GM11168 (cell line): ENCODE results near the gene ETV3L.

Experiments
- in situ Hi-C: fragments of 300-500 bp; cut with MboI; formaldehyde crosslinking; loops from one replicate; pipeline ENCODE4 v1.12.0; 2022; ENCODE audit warnings: low sequenced_read_pairs; ENCODE audit not compliant: unreplicated experiment

Gene ETV3L

GRCh38 chr1:157132616-157133167, 33.1 kb upstream of the ETV3L start:
- in situ Hi-C loops = no loop called here

DNA sequence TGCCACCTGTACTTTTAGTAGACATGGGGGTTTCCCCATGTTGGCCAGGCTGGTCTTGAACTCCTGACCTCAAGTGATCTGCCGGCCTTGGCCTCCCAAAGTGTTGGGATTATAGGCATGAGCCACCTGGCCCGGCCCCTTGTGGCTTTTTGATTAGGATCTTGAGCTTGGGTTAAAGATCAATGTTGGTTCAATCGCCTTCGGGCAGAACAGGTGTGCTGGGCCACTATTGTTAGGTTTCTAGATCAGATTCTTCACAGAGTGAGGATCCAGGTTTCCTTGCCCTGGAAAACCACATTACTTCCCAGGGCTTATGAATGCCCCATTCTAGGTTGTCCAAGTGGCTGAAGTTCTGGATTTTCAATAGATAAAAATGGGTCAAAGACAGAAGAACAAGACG, 32.5 kb upstream of the ETV3L start:
- in situ Hi-C loops = no loop called here

DNA sequence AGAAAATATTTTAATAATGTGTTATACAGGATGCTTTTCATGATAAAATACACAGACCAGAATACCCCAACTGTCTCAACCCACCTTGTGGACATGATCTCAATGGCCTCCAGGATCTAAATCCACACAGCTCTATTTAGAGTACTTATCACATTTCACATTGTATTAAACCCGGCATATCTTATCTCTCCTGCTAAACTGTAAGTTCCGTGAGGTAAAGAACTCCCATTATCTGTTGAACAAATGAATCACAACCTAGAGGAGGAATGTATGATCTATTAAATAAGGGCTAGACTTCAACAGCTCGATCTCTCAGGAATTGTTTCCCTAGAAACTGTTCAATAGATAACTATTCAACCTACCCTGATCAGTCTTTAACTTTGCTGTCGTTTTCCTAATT, 31.7 kb upstream of the ETV3L start:
- in situ Hi-C loops = no loop called here

DNA sequence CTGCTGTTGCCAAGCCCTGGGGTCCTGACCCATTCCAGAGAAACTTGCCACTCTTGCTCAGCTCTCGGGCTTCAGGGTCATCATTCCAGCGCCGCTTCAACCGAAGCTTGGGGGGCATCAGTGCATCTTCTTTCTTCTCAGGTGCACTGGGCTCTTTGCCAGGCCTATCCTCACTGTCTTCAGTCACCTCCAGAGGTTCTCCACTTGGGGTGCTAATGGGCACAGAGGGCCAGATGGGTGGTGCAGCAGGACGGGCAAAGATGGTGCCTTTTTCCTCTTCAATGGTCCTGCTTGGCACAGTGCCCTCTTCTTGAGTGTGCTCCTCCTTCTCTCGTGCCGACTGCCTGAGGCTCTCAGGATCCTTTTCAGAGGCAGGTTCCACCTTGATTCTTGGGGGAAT, 25.2 kb upstream of the ETV3L start:
- in situ Hi-C loops = no loop called here

DNA sequence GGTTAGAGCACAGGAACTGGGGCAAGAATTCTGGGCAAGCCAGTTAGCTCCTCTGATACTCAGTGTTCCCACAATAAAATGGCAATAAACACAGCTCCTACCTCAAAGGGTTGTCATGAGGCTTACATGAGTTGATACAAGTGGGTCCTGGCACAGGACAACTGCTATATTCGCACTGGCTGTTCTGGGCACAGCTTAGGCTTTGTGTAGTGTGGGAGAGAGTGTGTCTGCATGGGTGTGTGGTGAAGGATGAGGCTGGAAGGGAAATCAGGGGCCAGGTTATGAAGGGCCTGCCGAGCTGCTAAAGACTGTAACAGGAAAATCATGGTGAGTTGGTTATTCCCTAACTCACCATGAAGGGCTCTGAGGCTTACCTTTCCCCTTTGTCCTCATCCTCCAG, 19.8 kb upstream of the ETV3L start:
- in situ Hi-C loops = no loop called here

DNA sequence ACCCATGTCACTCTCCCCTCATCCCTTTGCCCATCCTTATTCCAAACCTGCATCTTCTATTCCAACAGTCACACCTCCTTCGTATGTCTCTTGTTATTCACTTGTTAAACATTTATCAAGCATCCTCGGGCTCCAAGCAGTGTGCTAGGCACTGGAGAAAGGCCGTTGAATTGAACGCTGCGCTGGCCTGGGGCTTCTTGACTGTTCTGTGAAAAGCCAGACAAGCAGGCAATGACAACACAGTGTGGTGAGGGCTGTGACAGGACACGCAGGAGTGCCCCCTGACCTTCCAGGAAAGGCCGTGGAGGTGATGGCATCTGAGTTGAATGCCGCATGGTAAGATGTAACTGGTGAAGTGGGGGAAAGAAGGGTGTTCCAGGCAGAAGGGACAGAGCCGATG, 19.4 kb upstream of the ETV3L start:
- in situ Hi-C loops = no loop called here

- in situ Hi-C loops = no loop called here
Measured at GRCh38 chr1:157117527-157118057, 18.0 kb upstream of the ETV3L start.

GRCh38 chr1:157116737-157117103, 17.1 kb upstream of the ETV3L start:
- in situ Hi-C loops = no loop called here

DNA sequence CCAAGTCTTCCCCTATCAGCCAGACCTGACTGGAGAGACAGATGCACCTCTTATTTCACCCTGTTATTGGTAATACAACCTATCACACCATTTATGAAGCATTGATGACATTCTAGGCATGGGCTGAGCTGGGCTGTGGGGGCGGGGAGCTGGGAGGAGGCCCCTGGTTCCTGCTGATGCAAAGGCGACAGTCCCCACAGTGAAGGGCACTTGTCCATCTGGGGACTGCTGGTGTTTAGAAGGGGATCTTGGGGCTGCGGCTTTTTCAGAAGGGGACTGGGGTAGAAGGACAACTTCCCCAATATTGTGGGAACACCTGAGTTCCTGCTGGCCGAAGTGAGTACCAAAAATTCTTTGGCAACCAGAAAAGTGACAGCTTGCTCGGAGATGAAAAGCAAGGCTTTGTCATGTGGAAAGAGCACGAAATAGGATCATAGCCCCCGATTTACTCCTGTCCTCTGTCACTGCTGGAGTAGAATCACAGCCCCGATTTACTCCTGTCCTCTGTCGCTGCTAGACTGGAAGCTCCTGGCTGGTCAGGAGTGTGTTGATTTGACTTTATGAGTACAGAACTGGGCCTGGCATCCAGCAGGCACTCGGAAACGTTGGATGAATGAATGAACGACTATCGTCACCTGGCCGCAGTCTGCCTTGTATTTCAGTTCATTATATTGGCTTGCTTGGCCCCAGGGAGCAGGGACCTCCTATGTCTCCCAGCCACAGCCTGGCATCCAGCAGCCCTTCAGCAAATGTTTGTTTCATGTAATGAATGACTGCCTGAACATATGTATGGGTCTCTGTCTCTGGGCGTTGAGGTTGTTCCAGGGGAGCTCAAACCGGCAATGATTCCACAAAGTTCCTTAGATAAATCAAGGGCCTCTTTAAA, 16.5 kb upstream of the ETV3L start:
- in situ Hi-C loops = no loop called here

- in situ Hi-C loops = no loop called here
Measured at GRCh38 chr1:157115429-157115838, 15.8 kb upstream of the ETV3L start.

DNA sequence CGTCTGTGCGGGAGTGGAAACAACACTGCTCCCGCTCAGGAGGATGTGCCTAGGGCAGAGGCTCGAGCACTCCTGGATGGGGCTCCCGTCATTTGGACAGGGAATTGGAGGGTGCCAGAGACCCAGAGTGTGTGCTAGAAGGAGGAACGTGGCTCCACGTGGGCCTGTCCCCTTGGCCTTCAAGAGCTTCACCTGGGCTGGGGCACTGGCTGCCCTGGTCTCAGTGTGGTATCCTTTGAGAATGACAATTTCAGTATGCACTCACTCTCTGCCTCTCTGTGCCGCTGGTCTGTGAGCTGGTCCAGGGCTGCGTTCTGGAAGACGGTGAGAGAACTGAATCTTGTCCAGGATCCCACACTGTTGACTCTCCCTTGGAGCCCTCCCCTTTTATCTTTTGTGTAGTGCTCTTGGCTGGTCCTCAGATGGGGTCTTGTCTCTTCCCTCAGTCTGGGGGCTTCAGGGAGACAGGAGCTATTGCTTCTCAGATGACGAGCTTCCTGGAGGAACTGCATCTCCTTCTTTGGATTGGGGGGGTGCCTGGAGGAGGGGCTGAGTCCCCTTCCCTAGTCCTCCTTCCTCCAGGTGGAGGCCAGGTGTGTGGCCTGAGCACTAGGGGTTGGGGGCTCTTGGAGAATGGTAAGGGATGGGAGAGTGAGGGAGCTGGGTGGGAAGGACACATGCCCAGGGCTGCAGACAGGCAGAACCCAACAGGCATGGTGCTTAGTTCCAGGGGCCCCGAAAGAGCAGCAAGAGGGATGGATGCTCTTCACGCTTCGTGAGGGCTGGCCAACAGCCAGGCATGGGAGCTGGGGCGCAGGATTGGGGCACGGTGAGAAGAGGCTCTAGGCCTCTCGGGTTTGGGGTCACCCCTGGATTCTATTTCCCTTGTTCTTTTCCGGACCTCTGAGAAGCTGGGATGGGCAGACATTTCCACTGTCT, 14.8 kb upstream of the ETV3L start:
- in situ Hi-C loops = no loop called here

- in situ Hi-C loops = no loop called here
Measured at GRCh38 chr1:157113631-157114030, 14.0 kb upstream of the ETV3L start.

DNA sequence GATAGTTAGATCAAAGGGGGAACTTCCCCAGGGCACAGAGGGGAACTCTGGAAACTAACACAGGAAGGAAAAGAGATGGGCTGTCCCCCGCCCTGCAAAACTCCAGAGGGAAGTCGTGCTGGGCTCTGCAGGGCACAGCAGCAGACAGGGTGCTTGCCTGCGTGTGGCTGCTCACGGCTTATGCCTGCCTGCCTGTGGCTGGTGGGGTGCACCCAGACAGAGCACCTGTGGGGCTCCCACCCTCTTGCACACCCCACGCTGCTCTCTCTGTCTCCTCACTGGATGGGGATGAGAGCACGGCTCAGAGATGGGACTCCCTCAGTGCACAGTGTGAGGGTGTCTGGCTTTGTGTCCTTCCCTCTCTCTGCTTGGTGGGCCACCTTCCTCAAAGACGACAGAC, 13.5 kb upstream of the ETV3L start:
- in situ Hi-C loops = no loop called here

GRCh38 chr1:157112186-157112867, 12.7 kb upstream of the ETV3L start:
- in situ Hi-C loops = no loop called here

GRCh38 chr1:157111396-157112165, 12.0 kb upstream of the ETV3L start:
- in situ Hi-C loops = no loop called here

- in situ Hi-C loops = no loop called here
Measured at GRCh38 chr1:157110686-157111085, 11.1 kb upstream of the ETV3L start.

DNA sequence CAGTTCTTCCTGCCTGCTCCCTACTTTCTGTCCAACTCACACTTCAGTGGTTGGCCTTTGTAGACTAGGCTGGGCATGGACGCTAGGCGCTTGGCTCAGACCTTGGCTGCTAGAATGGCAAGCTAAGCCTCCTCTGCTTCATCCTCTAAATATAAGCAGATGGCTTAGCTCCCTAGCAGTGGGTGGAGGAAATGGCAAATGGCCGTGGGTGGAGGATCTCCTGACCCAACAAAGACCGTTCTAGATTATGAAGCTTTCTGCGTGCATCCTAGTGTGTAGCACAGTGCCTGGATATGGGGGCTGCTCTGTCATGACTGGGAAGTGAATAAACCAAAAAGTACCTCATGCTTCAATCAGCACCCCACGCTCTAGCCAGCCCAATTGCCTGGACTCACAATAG, 10.4 kb upstream of the ETV3L start:
- in situ Hi-C loops = no loop called here

- in situ Hi-C loops = no loop called here
Measured at GRCh38 chr1:157108448-157108847, 8.8 kb upstream of the ETV3L start.

DNA sequence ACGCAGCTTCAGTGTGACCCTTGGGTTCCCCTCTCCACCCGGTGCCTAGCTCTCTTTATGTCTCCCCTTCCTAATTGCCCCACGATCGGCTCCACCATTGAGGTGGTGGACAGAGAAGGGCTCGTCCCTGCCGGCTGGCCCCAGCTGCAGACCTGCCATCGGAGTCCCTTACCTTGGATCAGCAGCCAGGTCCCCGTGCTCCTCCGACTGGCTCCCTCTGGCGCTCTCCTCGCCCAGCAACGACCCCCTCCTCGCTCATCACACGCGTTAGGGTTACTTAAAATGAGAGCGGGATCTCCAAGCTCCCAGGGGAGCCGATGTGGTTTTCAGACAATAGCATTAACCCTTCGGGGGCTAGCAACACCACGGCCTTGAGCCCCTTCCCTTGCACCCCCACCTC, 8.1 kb upstream of the ETV3L start:
- in situ Hi-C loops = no loop called here

- in situ Hi-C loops = no loop called here
Measured at GRCh38 chr1:157106813-157107189, 7.2 kb upstream of the ETV3L start.
